Measurements from ENCODE around the gene TBX1.

Gene TBX1

DNA sequence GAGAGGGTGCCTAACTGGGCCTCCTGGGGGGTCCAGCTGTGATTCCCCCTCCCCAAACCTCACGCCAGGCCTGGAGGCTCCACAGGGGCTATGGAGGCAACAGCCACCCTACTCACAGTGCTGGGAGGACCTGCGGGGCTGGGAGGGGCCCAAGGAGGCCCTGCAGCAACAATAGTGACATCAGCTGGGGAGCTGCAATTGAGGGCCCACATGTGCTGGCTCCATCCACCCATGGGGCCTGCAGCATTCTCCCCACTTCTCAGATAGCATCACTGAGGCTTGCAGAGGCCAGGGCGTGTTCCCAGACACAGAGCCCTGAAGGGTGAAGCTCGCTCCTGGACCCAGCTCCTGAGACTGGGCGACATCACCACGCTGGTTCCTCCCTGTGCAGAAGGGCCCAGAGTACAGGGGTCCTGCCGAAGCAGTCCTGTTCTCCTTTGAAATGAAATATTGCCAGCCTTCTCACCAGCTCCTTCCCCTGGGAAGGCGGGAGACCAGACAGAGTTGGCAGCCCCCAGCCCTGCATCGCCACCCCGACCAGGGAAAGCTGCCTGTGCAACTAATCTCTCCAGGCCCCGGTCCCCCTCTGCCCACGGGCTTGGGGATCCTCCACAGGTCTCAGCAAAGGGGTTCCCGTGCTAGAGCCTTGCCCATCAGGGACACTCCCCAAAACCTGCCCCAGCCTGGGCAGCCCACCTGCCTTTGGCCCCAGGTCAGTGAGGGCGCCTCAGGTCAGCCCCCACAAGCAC is 8.9 kb upstream of the TBX1 start:
- DNase-seq (ENCODE audit: low read depth in 3 of 3, low spot score in 1 of 3), result no peak

DNA sequence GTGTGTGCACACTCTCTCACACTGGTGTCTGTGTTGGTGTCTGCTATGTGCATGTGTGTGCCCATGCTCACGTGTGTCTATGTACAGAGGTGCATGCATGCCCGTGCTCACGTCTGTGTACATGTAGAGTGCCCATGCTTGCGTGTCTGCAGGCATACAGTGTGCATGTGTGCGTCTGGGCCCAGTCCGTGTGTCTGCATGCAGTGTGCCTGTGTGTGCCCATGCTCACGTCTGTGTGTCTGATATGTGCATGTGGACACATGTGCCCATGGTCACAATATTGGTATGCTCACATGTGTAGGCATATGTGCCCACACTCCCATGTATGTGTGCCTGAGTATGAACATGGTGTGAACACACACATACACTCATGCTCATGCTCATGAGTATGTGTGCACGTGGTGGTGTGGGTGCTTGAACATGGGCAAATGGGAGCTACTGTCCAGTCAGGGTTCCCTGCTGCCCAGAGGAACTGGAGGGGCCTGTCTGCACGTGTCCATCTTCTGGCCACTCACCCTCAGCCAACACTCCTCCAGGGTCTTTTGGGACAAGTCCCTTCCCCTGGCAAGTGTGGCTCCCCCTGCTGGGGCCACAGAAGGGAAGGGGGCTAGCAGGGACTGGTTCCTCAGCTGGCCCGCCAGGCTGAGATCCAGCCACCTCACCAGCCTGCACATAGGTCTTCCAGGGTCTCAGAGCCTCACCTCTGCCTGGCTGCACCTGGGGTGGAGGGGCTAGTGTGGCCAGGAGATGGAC is 7.3 kb upstream of the TBX1 start:
- no peak for DNase-seq (ENCODE audit: low read depth in 3 of 3, low spot score in 1 of 3)

DNA sequence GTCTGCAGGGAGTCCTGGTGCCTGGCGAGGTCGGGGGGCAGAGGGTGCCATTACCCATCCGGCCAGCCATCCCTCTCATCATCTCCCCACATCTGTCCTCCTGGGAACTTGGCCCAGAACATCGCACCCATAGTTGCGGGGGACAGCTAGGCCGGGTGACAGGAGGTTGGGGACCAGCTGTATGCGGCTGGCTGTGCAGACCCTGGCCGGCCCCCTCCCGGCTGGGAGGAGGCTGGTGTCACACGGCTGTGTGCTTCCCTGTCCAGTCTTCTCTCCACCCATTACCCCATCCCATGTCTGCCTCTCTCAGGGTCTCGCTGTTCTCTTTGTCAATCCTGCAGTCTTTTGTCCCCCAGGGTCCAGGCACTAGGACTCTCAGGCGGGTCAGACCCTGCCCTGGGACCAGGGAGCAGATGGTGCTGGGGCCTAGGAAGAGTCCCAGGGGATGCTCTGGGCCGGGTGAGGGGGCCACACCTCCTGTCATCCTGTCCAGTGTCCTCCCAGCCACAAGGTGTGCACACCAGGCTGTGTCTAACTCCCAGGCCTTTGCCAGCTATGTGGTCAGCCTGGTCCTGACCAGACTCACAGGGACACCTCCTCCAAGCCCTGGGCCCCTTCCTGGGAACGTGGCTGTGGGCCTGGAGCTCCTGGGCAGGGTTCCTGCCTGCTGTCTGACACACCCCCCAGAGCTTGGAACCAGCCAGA is 6.4 kb upstream of the TBX1 start:
- DNase-seq (ENCODE audit: low read depth in 3 of 3, low spot score in 1 of 3), result no peak

DNA sequence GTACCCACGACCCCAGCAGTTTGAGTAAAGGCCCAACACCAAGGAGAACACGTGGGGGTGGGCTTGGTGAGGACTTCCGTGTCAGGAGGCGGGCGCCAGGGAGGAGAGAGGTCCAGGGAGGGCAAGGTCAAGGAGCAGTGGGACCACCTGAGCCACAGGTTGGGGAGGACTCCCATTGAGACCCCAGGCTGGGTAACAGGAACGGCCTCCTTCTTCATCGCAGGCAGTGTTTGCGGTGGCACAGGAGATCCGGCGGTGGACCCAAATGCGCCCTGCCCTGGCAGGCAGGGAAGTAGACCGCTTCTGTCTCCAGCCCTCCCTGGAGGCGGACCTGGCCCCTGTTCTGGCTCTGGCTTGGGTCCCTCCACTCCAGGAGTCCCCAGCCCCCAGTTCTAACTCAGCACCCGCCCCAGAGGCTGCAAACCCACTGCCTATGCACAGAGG is 5.9 kb upstream of the TBX1 start:
- DNase-seq (ENCODE audit: low read depth in 3 of 3, low spot score in 1 of 3), result no peak

DNA sequence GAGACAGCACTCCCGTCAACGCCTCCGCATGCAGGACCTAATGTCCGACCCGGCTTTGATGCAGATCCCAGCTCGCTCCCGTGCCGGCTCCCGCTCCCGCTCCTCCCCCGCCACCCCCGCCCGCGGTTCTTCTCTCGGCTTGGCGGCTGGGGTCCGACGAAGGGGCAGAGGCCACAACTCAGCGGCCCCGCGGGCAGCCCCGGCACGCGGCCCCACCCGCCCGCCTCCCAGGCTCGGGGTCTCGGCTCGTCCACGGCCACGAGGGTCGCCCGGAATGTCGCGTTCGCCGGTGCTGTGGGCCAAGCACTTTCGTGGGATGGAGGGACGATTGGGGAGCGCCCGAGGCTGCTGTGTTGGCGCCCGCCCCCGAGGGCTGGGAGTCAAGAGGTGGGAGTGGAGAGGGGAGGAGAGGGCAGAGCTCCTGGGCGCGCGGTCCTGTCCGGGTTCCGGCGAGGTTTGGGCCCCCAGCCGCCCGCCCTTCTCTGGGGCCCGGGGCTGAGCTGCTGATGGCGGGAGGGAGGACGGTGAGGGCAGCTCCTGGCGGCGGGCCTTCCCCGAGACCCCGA is 5.3 kb upstream of the TBX1 start:
- DNase-seq (ENCODE audit: low read depth in 3 of 3, low spot score in 1 of 3), result no peak

DNA sequence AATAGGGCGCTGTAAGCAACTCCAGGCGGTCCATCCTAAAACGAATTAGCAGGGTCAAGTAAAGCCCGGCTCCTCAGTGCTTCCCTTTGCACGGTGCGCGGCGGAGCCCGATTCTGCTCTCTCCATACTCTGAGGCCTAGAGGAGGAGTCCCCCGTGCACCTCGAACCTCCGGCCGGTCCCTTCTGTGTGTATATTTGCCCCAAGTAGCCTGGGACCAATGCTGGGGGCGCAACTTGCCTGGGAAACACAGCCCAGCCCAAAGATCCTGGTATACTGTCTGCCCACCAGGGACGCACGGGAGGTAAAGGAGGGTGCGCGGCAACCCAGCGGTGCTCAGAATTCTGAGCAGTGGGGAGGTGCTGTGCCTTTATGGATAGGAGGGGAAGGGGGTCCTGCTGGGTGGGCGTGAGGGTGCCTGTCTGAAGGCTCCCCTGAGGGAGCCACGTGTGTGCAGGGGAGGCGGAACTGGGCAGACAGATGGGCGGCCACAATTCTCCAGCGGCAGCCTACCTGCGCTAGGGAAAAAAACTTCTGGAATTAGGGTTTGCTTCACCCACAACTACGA is 4.8 kb upstream of the TBX1 start:
- DNase-seq (ENCODE audit: low read depth in 3 of 3, low spot score in 1 of 3), result no peak

DNA sequence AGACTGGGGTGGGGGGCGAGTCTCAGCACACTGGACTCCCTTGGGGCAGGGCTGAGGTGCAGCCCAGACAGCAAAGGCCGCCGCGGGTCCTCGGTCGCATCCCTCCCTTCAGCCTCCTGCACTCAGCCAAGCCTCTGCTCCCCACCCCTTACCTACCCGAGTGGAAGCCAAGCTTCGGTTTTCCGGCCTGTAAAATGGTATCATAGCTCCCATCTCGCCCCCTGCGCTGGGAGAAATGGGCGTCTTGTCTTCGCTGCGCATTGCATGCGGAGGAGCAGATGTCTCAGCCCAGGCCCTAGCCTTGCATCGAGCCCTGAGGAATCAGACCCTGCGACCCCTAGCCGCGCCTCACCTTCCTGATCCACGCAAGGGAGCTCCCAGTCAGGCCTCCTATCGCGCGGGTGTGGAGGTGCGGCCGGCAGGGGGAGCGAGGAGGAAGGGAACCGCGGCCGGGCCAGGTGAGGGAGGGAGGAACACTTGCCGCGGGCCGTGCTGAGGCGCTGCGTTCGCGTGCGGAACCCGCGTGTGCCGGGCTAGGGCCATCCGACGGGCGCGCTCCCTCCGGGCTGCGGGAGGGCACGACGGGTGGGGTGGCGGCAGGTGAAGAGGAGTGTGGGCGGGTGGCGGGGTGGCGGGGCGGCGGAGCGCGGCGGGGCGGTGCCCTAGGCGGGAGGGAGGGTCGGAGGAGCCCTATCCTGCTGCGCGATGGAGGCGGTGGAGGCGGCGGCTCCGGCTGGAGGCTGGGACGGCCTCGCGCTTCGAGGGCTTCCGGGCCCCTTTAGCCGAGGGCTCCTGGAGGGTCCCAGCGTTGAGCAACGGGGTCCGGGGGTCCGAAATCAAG is 4.1 kb upstream of the TBX1 start:
- peak; percentile 20 to 52 (median 50) for DNase-seq (ENCODE audit: low read depth in 3 of 3, low spot score in 1 of 3)

DNA sequence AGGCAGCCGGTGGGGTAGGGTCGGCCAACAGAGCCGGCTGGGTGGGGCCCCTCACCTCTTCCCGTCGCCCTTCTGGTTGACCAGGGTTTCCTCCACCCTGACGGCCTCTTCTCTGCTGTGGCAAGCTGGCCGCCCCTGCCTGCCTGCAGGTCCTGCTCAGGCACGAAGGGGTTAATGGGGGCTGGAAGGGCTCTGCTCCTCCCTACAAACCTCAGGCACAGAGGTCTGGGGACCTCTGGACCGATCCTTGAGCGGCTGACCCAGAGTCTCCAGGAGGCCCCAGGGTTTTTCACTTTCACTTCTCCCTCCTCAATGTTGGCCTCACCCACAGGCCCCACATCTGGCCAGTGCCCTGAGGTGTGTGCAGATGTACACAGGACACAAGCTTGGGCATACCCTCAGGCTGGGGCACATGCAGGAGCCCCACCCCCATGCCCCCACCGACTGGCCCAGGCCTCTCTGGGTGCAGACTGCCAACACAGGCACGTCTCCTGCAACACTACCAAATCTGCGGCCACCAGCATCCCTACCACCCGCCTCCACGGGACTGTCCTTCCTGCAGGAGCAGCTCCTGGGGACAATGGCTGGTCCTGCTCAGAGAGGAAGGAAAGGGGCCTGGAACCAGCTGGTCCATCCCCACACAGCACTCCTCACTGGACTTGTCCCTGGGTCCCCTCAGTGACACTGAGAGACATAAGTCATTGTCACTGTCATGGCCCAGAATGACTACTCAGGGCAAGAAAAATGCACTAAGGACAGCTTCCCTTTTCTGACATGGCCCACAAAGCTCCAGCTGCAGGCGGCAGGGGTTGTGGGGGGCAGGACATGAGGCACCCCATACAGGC is 3.2 kb upstream of the TBX1 start:
- no peak for DNase-seq (ENCODE audit: low read depth in 3 of 3, low spot score in 1 of 3)

DNA sequence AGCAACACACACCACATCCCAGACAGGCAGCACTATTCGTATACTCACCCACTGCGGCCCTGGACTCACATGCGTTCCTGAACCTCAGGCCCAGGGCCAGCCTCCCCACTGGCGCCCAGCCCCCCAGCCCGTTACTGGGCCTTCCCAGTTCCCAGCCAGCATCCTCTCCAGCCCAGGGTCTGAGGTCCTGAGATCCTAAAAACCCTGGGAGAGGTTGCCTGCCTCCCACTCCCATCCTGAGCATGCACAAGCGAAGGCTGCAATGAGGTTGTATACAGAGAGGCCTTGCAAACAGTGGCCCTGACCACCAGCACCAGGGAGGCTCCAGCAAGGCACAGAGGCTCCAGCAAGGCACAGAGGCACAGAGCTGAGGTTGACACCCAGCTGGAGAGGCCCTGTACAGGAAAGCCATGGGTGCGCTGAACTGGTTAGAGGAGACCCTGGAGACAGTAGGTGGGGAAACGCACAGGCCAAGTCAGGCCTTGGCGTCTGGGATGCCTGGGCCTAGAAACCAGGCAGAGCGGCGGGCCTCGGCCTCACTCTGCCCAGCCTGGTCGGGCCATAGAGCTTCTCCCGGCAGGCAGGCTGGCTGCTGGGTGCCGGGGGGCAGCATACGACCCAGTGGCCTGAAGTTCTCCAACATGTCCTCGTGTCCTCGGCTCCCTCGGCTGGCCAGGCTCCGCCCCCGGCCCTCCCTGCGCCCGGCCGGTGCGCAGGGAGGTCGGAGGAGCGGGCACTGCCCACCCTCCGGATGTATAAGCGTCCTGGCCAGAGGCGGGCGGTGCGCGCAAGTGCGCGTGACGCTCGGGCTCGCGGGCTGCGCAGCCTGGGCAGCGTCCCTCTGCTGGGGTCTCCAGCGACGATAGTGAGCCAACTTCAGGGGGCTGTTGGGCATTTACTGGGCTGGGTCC is 2.3 kb upstream of the TBX1 start:
- no peak for DNase-seq (ENCODE audit: low read depth in 3 of 3, low spot score in 1 of 3)

DNA sequence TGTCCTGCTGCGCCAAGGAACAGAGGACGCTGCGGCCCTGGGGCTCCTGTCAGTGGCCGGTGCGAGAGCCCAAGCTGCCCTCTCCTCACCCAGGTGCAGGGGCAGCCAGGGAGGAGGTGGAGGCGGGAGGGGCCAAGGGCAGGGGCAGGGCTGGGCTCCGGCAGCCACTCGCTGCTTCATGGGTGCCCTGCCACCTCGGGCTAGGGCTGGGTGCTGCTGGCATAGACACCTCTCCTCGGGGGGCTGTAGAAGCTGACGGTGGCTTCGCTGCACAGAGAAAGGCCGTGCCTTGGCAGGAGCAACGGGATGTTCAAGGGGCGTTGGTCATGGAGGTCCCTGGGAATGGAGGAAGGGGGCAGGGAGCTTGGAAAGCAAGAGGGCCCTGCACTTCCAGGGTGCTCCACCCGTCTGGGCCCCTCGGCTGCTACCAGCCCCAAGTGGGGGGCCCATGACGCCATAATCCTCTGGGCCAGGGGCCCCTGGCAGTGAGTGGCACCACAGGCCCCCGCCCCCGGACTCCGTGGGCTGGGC is 1.6 kb upstream of the TBX1 start:
- DNase-seq (ENCODE audit: low read depth in 3 of 3, low spot score in 1 of 3), result no peak

DNA sequence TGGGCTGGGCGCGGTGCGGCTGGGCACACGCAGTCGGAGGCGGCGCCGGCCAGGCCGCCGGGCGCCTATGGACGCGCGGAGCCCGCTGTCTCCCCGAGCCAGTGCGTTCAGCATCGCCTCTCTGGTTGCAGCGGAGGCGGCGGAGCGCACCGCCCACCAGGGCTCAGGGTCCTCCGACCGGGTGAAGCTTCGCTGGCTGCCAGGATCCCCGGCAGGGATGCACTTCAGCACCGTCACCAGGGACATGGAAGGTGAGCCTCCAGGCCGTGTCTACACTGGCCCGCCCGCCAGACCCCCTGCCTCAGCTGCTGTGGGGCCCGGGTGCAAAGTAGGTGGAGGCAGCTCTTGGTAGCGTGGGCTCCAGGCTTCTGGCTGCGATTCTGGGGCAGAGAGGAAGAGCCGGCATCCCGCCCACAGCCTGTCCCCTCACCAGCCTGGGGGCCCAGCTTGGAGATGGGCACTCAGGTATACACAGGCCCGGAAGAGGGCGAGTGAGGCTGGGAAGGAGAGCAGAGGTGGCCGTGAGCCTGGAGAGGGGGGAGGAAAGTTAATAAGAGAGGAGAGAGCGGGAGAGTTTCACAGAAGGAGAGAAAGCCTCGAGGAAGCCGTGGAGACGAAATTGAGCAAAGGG is 1.0 kb upstream of the TBX1 start:
- no peak for DNase-seq (ENCODE audit: low read depth in 3 of 3, low spot score in 1 of 3)

DNA sequence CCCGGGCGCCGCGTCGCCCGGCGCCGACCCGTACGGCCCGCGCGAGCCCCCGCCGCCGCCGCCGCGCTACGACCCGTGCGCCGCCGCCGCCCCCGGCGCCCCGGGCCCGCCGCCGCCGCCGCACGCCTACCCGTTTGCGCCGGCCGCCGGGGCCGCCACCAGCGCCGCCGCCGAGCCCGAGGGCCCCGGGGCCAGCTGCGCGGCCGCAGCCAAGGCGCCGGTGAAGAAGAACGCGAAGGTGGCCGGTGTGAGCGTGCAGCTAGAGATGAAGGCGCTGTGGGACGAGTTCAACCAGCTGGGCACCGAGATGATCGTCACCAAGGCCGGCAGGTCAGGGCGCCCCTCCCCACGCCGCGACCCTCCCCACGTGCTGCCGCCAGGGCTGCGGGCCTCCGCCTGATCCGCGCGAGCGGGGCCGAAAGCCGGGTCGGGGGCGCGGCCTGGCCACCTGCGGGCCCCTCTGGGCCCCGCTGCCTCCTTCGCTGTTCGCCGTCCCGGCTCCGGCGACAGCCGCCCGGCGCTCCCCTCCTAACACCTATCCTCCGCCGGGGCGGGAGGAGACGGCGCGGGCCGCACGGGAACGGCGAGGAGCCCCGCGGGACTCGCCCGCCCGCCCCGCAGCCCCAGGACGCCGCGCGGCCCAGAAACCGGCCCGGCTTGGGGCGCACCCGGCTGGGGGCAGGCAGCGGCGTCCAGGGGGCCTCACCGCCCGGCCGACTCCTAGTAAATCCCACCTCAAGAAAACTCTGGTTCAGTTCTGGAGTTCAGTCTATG is 560 bp downstream of the TBX1 start:
- DNase-seq (ENCODE audit: low read depth in 3 of 3, low spot score in 1 of 3), result no peak

DNA sequence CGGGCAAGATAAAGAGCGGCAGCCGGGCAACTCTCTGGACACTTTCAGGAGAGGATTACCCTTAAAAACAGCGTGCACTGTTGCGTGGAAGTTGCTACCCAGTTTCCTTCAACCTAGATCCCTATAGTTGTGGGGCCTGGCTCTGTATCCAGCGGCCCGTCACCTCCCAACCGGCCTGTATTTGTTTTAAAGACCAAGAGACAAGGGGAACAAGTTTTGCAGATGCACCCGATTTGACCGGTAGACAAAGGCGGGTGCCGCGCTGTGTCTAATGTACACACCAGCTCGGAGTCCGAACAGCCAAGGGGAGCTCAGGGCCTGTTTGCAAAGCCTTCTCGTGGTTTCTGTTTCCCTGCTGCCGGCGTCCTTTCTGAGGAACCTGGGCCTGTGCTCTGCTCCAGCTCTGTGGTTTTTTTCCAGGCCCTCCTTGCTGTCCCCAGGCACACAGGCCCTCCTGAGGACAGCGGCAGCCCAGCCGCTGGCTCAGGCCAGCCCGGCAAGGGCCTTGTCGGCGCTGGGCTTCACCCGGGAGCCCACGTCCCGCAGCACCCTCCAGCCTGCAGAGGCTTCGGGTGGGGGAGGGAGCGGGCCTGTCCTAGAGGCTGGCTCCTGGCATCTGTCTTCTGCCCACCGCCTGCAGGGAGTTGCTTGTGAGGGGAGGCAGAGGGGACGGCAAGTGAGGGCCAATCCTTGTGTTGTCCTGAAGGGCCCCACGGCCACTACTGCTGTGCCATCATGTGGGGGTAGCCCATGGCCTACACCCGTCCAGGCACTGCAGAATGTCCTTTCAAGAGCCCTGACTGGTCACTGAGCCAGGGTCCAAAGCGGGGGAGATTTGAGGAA is 1.4 kb downstream of the TBX1 start:
- no peak for DNase-seq (ENCODE audit: low read depth in 3 of 3, low spot score in 1 of 3)

DNA sequence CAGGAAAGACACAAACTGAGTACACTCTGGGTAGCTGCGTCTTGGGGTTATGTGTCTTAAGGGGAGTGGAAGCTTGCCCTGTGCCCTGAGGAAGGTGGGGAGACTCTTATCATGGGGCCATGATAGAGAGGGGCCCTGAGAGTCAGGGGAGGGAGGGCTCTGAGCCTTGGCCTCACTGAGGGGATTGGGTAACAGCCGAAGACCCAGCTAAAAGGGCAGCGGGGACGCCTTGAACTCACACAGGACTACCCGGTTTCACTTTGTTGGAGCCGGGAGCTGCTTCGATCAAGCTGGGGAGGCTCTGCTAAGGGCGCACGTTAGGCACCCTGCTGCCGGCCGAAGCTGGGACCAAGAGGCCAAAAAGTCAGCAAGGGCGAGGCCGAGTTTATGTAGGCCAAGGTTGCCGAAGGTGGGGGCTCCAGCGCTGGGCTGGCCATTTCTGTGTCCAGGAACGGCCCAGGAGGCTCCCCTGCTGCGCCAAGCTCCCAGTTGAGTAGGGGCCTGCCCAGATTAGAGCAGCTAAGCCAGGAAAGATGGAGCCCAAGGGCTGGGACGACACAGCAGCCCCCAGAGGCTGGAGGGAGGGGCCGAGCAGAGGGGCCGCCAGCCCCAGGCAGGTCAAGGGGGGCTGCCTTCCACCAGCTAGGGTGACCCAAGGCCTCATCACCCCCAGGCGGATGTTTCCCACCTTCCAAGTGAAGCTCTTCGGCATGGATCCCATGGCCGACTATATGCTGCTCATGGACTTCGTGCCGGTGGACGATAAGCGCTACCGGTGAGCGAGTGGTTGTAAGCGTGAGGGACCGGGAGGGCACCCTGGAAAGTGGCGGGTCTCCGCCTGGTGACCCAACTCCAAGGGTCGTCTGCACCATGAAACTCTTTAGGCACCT is 2.2 kb downstream of the TBX1 start:
- DNase-seq (ENCODE audit: low read depth in 3 of 3, low spot score in 1 of 3), result no peak
